GM19328 (cell line): ENCODE measurements around the gene DGKD.
A peak's percentile ranks its signal among the peaks of the same experiment; 100 is the strongest.
"Not testable (repeated sequence)": the region's sequence is repeated elsewhere in the genome, so short reads cannot be mapped to it uniquely, and the experiment has no call there.

Experiments used
- ATAC-seq: cut with Tn5 transposase; IDR thresholded peaks from one replicate; pipeline ENCODE4 v1.9.1; 2021; ENCODE audit warnings: mild to moderate bottlenecking, moderate library complexity; ENCODE audit not compliant: unreplicated experiment

Gene DGKD

GRCh38 chr2:233353769-233354499 lies at the start of gene DGKD:
Gene DGKD (plus strand): TSS chr2:233354494. CDS start chr2:233354519, 25 bp downstream.
- ATAC-seq, result peak; percentile 42

DNA sequence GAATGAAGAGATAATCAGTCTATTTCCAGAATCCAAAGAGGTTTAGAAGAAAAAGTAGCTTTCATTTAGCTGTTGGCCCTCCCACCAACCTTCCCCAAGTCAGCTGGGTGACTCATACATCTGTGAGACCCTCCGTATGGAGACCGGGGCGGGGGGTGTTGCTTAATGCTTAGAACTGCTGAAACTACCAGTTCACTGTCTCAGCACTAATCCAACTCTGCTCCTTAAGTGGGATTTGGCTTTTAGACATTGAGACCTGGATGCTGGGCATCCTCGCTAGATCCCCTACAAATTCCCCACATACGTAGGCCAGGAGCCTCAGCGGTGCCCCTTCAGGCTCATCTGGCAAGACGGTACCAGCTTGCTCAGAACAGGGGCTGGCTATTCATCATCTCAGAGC lies 46.7 kb upstream of the DGKD start, which contains the start of gene SAG:
TSS of gene SAG (plus strand) at position 252 of the 400 bp plus-strand sequence. CDS start 1,374 bp downstream, outside the sequence.
- no peak for ATAC-seq

- ATAC-seq, result no peak
Measured at GRCh38 chr2:233311241-233311926, 42.9 kb upstream of the DGKD start.

DNA sequence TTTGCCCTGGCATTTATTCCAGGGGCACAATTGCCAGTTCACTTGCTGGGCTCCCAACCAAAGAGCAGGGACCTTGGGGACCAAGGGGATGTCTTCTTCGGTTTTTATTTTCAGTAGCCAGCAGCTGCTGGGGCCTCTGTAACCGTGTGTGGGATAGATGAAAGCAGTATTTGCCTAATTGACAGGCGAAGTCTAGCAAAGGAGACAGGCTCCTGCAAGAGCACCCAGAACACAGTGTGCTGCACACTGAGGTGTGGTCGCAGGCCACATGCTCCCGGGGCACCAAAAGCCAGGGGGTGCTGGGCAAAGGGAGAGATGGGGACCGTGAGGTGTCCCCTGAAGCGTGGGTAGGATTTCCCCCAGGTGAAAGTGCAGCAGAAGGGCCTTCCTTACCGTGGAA lies 41.4 kb upstream of the DGKD start:
- no peak for ATAC-seq

DNA sequence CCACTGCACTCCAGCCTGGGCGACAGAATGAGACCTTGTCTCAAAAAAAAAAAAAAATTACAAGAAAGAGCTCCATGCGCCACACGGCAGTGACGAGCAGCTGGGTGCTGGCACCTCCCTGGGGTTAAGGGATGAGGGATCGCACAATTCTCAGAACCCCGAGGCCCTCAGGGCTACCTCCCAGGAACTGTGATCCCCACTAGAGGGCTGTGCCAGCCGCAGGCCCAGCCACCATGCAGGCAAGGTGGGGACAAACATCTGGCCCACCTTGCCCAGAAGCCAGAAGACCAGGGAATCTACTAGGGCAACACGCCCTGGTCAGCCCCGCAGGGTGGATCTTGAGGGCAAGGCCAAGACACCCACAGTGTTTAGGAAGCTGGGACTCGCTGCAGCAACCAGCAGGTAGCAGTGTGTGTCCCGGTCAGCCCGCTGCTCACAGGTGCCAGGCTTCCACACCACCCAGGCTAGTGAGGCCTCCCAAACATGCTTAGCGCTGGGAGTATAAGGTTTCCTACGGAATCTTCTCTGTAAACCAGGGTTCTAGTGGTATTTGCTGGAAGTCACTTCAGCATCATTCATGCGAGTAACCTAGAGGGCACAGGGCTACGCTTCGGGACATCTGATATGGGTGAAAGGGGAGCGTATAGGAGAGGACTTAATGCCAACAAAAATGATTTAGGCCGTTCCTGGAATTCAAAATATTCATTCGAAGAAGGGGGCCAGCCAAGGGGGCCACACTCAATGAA lies 39.9 kb upstream of the DGKD start:
- ATAC-seq, result no peak

GRCh38 chr2:233317196-233317943 lies 36.9 kb upstream of the DGKD start:
- ATAC-seq, result no peak

DNA sequence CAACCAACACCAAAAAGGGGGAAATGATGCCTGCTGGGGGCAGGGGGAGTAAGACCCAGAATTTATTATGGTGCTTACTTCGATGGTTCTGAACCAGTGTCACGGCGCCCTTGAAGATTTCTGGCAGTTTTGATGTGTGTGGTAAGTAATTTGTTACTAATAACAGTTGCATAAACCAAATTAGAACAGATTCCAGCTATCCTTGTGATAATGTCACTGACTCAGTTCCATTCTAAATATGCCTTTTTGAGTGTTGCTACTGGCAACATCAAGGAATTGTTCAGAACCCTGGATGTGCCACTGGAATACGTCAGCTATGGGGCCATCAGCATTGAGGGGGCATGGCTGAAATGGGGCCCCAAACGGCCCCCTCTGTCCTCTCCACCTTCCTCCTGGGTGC lies 35.0 kb upstream of the DGKD start:
- no peak for ATAC-seq

DNA sequence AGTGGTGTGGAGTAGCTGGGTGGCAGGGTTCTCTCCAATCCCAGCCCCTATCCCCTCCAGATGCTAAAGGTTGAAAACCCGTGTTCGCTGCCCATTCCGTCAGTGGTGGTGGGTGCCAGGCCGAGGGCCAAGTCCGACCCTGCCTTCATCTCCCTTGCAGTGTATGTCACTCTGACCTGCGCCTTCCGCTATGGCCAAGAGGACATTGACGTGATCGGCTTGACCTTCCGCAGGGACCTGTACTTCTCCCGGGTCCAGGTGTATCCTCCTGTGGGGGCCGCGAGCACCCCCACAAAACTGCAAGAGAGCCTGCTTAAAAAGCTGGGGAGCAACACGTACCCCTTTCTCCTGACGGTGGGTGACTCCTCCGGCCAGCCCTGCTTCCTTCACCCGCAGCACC lies 33.8 kb upstream of the DGKD start:
- no peak for ATAC-seq

DNA sequence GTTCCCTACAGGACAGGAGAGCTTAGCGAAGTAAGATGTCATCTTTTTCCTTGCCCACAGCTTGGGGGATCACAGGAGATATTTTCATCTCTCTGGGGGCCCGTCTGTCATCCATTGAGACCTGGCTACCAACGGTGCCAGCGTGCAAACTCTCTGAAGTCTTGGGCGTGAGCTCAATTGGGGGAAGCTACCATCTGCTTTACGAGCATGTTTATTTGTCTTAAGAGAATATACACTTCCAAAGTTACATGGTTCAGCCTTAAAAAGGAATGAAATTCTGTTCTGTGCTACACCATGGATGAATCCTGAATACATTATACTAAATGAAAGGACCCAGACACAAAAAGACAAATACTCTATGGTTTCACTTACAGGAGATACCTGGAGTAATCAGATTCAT lies 33.1 kb upstream of the DGKD start:
- ATAC-seq, result no peak

- ATAC-seq, result no peak
Measured at GRCh38 chr2:233323851-233324250, 30.4 kb upstream of the DGKD start.

DNA sequence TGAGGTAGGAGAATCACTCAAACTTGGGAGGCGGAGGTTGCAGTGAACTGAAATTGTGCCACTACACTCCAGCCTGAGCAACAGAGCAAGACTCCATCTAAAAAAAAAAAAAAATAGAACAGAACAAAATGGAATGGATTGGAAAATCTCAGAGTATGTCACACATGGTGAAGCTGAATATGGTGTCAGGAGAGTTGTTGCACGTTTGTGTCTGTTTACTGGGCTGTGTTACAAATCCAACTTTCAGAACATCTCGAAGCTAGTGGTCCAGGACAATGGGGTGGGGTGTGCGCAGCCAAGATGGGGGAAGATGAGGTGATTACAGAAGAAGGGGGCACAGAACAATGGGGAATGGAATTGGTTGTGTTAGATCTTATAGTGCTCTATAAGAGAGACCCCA lies 29.0 kb upstream of the DGKD start:
- no peak for ATAC-seq

- no peak for ATAC-seq
Measured at GRCh38 chr2:233325814-233326213, 28.5 kb upstream of the DGKD start.

DNA sequence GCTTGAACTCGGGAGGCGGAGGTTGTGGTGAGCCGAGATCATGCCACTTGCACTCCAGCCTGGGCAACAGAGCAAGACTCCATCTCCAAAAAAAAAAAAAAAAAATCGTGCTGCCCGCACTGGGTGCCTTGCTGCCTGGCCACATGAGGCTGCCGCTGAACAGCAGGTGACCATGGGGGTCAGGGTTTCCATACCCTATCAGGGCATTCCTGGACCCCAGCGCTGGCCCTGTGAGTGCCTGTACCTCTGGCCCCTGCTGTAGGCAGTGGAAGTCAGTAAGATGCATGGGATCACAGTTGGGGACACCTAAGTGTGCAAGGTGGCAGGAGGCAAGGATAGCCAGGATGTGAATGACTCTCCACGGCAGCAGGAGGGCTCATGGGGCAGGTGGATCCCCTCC lies 27.8 kb upstream of the DGKD start:
- ATAC-seq, result no peak

DNA sequence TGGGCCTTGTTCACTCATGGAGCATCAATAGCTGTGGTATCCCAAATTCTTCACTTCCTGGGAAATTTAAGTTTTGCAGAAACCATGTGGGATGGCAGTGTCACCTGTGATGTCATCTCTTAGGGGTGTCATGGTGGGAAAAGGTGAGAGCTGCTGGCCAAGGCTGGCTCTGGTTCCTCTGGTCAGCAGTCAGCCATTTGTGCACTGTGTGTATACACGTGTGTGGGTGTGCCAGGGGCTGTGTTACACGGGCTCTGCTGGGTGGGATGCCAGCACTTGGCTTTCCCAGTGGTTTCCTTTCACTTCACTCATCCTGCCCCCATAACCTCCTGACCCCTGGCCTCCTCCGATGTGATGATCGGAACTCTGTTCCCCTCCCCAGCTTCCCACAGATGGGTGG lies 25.4 kb upstream of the DGKD start:
- no peak for ATAC-seq

- no peak for ATAC-seq
Measured at GRCh38 chr2:233329489-233330135, 24.7 kb upstream of the DGKD start.

DNA sequence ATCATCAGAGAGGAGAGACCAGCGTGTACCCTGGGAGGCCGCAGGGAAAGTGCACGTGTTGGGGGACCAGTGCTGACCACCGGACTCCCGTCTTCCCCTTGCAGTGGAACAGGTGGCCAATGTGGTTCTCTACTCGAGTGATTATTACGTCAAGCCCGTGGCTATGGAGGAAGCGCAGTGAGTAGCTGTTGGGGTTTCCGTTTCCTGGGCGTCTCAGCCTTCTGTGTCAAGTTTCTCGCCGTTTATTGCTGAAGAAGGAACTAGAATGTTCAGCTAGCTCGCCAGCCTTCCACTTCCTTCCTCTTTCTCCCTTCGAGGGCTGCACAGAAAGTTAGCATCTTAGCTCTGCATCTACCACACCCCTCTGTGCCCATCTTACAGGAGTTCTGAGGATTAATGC lies 22.8 kb upstream of the DGKD start:
- ATAC-seq, result peak; percentile 87

- ATAC-seq, result no peak
Measured at GRCh38 chr2:233332125-233332524, 22.2 kb upstream of the DGKD start.

GRCh38 chr2:233334915-233335314 lies 19.4 kb upstream of the DGKD start:
- ATAC-seq, result no peak

- ATAC-seq, result not testable (repeated sequence)
Measured at GRCh38 chr2:233336091-233336490, 18.2 kb upstream of the DGKD start.

GRCh38 chr2:233336541-233336940 lies 17.8 kb upstream of the DGKD start:
- ATAC-seq, result no peak

DNA sequence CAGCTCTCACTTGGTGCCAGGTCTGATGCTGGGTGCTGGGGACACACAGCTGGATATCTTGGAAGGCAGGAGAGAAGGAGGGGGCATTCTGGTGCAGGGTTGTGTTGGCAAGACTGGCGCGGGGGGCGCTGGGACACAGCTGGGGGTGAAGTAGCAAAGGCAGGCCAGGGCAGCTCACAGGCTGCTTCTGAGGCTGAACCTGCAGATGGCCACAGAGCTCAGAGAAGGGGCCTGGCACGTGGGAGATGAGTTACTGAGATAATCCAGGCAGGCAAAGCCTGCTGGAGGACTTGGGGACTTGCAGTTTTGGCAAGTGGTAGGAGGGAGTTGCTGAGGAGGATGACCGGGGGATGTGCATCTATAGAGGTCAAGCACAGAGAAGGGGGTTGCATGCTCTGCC lies 16.2 kb upstream of the DGKD start:
- ATAC-seq, result no peak
